G401 (cell line): ENCODE measurements around the gene MT1F. TPM values are rescaled to one million over a fixed set of nuclear protein-coding genes. Genes with fewer than 3 reads are reported as not detected.
A peak's percentile ranks its signal among the peaks of the same experiment; 100 is the strongest.

Source experiments
- DNase-seq: peaks from one replicate; pipeline ENCODE4 v3.0.0-alpha.2; 2015; ENCODE audit warnings: low spot score
- in situ Hi-C: cut with HindIII; loops from 2 replicates; pipeline ENCODE4 v1.10.0; 2016; ENCODE audit warnings: low sequenced_read_pairs, mixed read lengths
- total RNA-seq: library from RNA; depleted of rRNA; stranded (reverse); fragments of >200 nt; shearing (Covaris generic); gene quantifications from 2 replicates; pipeline ENCODE4 v1.2.3, GENCODE V29; 2014; rRNA removed

The MT1F gene
- total RNA-seq, 1 experiment from 2014 or later: not detected

GRCh38 chr16:56684256-56684925, 26.6 kb downstream of the MT1F start:
- in situ Hi-C loops: no loop called here
- DNase-seq: no peak

DNA sequence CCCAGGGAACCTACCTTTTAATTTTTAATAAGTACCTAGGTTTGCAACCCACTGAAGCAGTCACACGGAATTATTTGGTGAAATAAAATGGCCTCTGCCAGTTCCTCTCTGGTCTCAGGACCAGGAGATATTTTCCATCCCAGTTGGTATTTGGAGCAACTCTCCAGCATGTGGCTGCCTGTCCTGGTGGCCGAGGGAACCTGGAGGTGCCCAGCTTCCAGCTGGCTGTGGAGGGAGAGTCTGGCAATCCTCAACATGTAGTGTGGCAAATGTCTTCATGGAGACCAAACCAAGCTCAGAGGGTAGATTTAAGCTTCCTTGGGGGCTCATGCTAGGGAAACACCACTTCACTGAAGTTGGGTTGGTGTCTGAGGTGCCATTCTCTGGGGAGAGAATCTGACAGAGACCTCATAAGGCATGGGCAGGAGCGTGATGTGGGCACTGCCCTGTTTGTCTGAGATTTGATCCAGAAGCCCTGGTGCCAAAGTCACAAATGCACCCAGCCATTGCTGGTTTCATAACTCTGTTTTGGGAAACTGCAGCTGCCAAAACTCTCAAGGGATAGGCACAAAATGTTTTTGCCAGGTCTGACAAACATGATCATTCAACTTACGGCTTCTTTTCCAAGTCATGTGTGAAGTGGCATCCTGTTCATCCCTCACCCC, 27.3 kb downstream of the MT1F start:
- peak; percentile 78 for DNase-seq
- in situ Hi-C loops: no loop called here

- DNase-seq: no peak
- in situ Hi-C loops: no loop called here
Observed at GRCh38 chr16:56686758-56687157, 29.0 kb downstream of the MT1F start.

GRCh38 chr16:56688762-56689161, 31.0 kb downstream of the MT1F start:
- no peak for DNase-seq
- in situ Hi-C loops: no loop called here

GRCh38 chr16:56689171-56689570, 31.4 kb downstream of the MT1F start:
- in situ Hi-C loops: no loop called here
- DNase-seq: no peak

DNA sequence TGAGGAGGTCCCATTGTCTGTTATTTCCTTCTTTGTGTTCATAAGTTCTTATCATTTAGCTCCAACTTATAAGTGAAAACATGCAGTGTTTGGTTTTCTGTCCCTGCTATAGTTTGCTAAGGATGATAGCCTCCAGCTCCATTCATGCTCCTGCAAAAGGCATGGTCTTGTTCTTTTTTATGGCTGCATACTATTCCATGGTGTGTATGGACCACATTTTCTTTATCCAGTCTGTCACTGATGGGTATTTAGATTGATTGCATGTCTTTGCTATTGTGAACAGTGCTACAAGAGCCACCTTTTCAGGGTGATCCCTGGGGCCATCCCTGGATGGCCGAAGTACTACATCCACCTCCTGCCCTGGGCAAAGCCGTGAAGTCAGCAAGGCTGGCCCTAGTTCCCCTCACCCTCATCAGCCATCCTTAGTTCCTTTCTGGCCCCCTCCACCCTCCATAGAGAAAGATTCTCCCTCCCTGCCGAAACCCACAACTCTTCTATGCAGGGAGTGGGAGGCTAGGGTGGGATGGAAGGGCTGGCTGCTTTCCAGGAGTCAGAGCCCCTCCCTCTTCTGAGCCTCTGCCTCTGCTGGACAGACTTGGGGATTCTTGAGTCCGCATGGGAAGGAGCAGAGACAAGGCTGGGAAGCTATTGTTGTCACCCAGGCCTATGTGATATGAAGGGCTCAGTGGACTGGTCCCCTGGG, 32.8 kb downstream of the MT1F start:
- DNase-seq: no peak
- in situ Hi-C loops: no loop called here

DNA sequence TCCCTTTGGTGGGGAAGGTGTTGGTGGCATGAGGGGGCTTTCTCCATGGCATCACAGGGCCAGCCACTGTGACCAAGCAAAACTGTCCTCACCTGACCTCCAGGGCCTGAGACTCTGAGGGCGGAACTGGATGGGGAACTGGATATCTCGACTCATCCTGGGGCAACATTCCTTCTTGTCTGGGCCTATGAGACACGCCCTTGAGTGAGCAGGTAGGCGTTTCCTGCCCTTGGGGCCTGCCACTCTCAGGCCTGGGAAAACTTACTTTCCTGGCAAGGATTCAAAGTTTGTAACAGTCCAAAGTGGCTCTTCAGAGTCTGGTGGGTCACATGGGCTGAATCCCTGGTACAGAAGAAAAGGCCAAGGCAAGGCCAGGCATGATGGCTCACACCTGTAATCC, 34.1 kb downstream of the MT1F start:
- no peak for DNase-seq
- in situ Hi-C loops: no loop called here

GRCh38 chr16:56695246-56695645, 37.5 kb downstream of the MT1F start:
- in situ Hi-C loops: no loop called here
- DNase-seq: no peak

GRCh38 chr16:56697456-56698155, 39.8 kb downstream of the MT1F start:
- in situ Hi-C loops: no loop called here
- DNase-seq: no peak

DNA sequence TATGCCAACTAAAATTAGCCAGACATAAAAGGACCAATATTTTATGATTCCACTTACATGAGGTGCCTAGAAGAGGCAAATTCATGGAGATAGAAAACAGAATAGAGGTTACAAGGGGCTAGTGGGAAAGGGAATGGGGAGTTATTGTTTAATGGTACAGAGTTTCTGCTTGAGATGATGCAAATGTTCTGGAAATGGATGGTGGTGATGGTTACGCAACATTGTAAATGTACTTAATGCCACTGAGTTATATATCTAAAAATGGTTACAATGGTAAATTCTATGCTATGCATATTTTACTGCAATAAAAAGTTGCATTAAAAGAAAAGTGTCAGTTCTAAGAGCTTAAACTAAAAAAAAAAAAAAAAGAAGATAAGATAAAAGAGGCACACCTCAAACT, 42.4 kb downstream of the MT1F start:
- no peak for DNase-seq
- in situ Hi-C loops: no loop called here

DNA sequence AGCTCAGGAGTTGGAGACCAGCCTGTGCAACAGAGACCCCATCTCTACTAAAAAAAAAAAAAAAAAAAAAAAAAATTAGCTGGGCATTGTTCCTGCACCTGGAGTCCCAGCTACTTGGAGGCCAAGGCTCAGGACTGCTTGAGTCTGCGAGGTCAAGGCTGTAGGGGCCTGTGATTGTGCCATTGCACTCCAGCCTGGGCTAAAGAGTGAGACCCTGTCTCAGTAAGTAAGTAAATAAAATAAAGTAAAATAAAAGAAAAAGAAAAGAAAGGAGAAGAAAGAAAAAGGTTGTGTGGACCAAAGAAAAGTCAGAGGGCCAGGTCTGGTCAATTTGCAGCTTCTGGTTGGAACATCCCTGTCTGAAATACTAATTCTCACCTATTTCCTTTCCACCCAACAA, 42.9 kb downstream of the MT1F start:
- in situ Hi-C loops: no loop called here

GRCh38 chr16:56701534-56701933, 43.8 kb downstream of the MT1F start:
- in situ Hi-C loops: no loop called here
- no peak for DNase-seq

More for the DNA sequence above, 42.9 kb downstream of the MT1F start:
- no peak for DNase-seq

DNA sequence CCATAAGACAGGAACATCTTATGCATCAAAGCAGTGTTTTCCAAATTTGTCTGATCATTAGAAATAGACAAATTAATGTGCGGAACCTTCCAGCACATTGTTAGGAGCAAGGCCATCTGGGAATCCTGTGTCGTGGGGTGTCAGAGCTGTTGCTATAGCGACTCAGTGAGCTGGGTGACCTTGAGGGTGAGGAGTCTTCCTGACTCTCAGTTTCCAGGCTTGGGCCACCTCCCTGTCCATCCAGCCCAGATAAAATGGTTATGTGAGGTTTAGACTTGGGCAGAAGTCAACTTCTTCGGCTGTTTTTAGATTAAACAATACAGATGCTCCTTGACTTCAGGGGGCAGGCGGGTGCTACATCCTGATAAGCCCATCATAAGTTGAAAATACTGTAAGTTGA, 45.1 kb downstream of the MT1F start:
- in situ Hi-C loops: no loop called here
- no peak for DNase-seq

Other genes with a start within 250 kb of the MT1F start
- gene AMFR, start 232.4 kb upstream of the MT1F start, total RNA-seq: 77.0 and 94.4 TPM in 2 replicates
- gene NUDT21, start 206.6 kb upstream of the MT1F start, total RNA-seq: 106 and 165 TPM in 2 replicates
- gene OGFOD1, start 206.4 kb upstream of the MT1F start, total RNA-seq: 69.8 and 82.3 TPM in 2 replicates
- gene BBS2, start 137.9 kb upstream of the MT1F start, total RNA-seq: 72.5 and 83.8 TPM in 2 replicates
- not detected in 2 replicates for gene MT4, start 92.9 kb upstream of the MT1F start, total RNA-seq
- gene MT3, start 68.4 kb upstream of the MT1F start, total RNA-seq: not detected in 2 replicates
- gene MT2A, start 49.4 kb upstream of the MT1F start, total RNA-seq: 0.43 TPM in 1 of 2 replicates, not detected in the other
- gene MT1E, start 32.2 kb upstream of the MT1F start, total RNA-seq: not detected in 2 replicates
- gene MT1M, start 25.3 kb upstream of the MT1F start, total RNA-seq: not detected in 2 replicates
- not detected in 2 replicates for gene MT1A, start 19.3 kb upstream of the MT1F start, total RNA-seq
- gene MT1B, start 6.1 kb upstream of the MT1F start, total RNA-seq: not detected in 2 replicates
- not detected in 2 replicates for gene MT1G, start 10.1 kb downstream of the MT1F start, total RNA-seq
- gene MT1H, start 11.9 kb downstream of the MT1F start, total RNA-seq: not detected in 2 replicates
- gene MT1X, start 24.5 kb downstream of the MT1F start, total RNA-seq: 0.80 TPM in 1 of 2 replicates, not detected in the other
- 112 and 136 TPM in 2 replicates for gene NUP93, start 72.2 kb downstream of the MT1F start, total RNA-seq
- 0.25 TPM in 1 of 2 replicates, not detected in the other for gene SLC12A3, start 207.2 kb downstream of the MT1F start, total RNA-seq